ENCODE data around the gene GYPB.
"Not testable (repeated sequence)": the region's sequence is repeated elsewhere in the genome, so short reads cannot be mapped to it uniquely, and the experiment has no call there.

Gene GYPB

GRCh38 chr4:144008602-144009001 lies 10.6 kb downstream of the GYPB start:
- not testable (repeated sequence) for DNase-seq

GRCh38 chr4:144007960-144008359 lies 11.2 kb downstream of the GYPB start:
- not testable (repeated sequence) for DNase-seq

- DNase-seq, result not testable (repeated sequence)
These were observed 12.9 kb downstream of the GYPB start for GRCh38 chr4:144006200-144006803.

GRCh38 chr4:144005558-144005953 lies 13.6 kb downstream of the GYPB start:
- not testable (repeated sequence) for DNase-seq

- not testable (repeated sequence) for DNase-seq
These were observed 14.2 kb downstream of the GYPB start for GRCh38 chr4:144004868-144005557.

- not testable (repeated sequence) for DNase-seq
These were observed 15.3 kb downstream of the GYPB start for GRCh38 chr4:144003890-144004265.

- DNase-seq, result not testable (repeated sequence)
These were observed 15.8 kb downstream of the GYPB start for GRCh38 chr4:144003205-144003889.

- DNase-seq, result not testable (repeated sequence)
These were observed 18.7 kb downstream of the GYPB start for GRCh38 chr4:144000331-144000995.

GRCh38 chr4:143996193-143996592 lies 23.0 kb downstream of the GYPB start:
- not testable (repeated sequence) for DNase-seq

- DNase-seq, result not testable (repeated sequence)
These were observed 27.4 kb downstream of the GYPB start for GRCh38 chr4:143991761-143992160.

GRCh38 chr4:143990717-143991116 lies 28.5 kb downstream of the GYPB start:
- DNase-seq, result not testable (repeated sequence)

GRCh38 chr4:143986180-143986579 lies 33.0 kb downstream of the GYPB start:
- DNase-seq, result no peak

- not testable (repeated sequence) for DNase-seq
These were observed 38.4 kb downstream of the GYPB start for GRCh38 chr4:143980776-143981175.

- not testable (repeated sequence) for DNase-seq
These were observed 43.7 kb downstream of the GYPB start for GRCh38 chr4:143975527-143975926.

GRCh38 chr4:143974021-143974420 lies 45.2 kb downstream of the GYPB start:
- not testable (repeated sequence) for DNase-seq

GRCh38 chr4:143961075-143961474 lies 58.1 kb downstream of the GYPB start:
- no peak for DNase-seq

- not testable (repeated sequence) for DNase-seq
These were observed 63.9 kb downstream of the GYPB start for GRCh38 chr4:143955306-143955705.

GRCh38 chr4:143951458-143951972 lies 67.7 kb downstream of the GYPB start:
- not testable (repeated sequence) for DNase-seq

- not testable (repeated sequence) for DNase-seq
These were observed 68.2 kb downstream of the GYPB start for GRCh38 chr4:143950967-143951366.

- not testable (repeated sequence) for DNase-seq
These were observed 69.0 kb downstream of the GYPB start for GRCh38 chr4:143950185-143950584.

GRCh38 chr4:143947493-143947892 lies 71.7 kb downstream of the GYPB start:
- not testable (repeated sequence) for DNase-seq

All from activated gamma-delta T cell (primary cell).